GM13976 (cell line): ENCODE results near the gene KCTD21.

Experiments used
- DNase-seq: peaks from one replicate; pipeline ENCODE4 v3.0.0; 2012; ENCODE audit warnings: low spot score
- CTCF ChIP-seq: IDR thresholded peaks from 2 replicates; pipeline ENCODE4 v1.5.1; 2012; ENCODE audit warnings: borderline replicate concordance, mild to moderate bottlenecking; ENCODE audit not compliant: insufficient read depth; ENCODE audit errors: extremely low read depth, missing control alignments, control extremely low read depth
- in situ Hi-C: fragments of 300-500 bp; cut with MboI; formaldehyde crosslinking; loops from one replicate; pipeline ENCODE4 v1.12.0; 2022; ENCODE audit warnings: low sequenced_read_pairs, mixed read lengths, inconsistent platforms; ENCODE audit not compliant: unreplicated experiment

The KCTD21 gene

DNA sequence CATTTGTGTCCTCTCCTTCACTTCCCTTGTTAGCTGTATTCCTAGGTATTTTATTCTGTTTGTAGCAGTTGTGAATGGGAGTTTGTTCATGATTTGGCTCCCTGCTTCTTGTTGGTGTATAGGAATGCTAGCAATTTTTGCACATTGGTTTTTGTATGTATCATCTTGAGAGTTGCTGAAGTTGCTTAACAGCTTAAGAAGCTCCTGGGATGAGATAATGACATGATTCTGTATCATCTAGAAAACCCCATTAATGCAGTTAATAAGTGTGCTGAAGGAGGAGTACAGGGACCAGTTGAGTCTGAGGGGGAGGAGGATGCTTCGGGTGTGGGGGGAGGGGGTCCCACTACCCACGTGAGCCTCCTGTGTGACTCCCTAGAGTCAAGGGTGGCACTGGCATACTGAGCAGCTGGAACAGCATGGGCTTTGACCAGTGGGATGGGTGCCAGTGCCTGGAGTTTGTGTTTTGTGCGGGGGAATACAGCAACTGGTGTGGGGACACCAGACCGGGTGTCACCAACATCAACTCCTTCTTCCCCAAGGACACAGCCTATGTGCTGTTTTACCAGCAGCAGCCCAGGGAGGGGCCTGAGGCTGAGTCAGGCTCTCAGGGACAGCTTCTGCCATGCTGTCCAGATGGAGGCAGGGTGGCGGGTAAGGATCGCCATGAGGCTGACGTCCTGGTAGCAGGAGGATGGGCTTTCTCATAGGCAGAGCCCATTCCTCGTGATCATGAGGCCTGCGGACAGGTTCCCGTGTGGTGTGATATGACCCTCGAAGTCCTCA, 24.4 kb upstream of the KCTD21 start:
- in situ Hi-C loops: no loop called here
- no peak for DNase-seq
- no peak for TF ChIP-seq CTCF

- in situ Hi-C loops: no loop called here
- DNase-seq: no peak
- no peak for TF ChIP-seq CTCF
Measured at GRCh38 chr11:78211565-78211964, 23.1 kb upstream of the KCTD21 start.

GRCh38 chr11:78210000-78210608, 21.7 kb upstream of the KCTD21 start:
- in situ Hi-C loops: no loop called here
- DNase-seq: no peak
- no peak for TF ChIP-seq CTCF

GRCh38 chr11:78209478-78209877, 21.1 kb upstream of the KCTD21 start:
- TF ChIP-seq CTCF: no peak
- DNase-seq: no peak
- in situ Hi-C loops: no loop called here

GRCh38 chr11:78208257-78209165, 20.1 kb upstream of the KCTD21 start:
- in situ Hi-C loops: no loop called here
- DNase-seq: no peak
- TF ChIP-seq CTCF: no peak

DNA sequence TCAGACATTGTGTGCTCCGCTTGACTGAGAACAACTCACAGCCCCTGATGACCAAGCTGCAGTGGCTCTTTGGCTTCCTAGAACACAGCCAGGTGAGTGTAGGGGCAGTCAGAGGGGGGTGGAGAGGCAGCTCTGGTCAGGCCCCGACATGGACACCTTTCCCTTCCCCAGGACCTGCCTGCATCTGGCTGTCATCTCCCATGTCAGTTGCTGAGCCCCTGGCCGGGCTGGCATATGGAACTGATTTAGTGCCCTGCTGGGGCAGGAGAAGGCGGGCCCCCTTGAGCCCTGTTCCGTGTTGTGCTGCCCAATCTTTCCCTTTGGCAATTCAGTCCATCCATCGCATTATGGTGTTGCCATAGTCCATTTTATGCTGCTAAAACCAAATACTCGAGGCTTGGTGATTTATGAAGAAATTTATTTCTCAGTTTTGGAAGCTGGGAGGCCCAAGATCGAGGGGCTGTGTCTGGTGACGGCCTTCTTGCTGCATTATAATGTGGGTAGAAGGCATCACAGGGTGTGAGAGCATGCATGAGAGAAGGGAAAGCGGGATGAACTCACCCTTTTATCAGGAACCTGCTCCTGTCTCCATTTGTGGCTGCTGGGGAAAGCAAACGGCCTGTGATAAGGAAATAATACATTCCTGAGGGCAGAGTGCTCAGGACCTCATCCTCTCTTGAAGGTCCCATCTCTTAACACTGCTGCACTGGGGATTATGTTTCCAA, 19.3 kb upstream of the KCTD21 start:
- no peak for DNase-seq
- in situ Hi-C loops: no loop called here
- no peak for TF ChIP-seq CTCF
